Amniotic epithelial cell (primary cell): ENCODE results near the gene SPOCK3.
"Not testable (repeated sequence)": the region's sequence is repeated elsewhere in the genome, so short reads cannot be mapped to it uniquely, and the experiment has no call there.

Experiments
- DNase-seq: peaks from one replicate; pipeline ENCODE4 v3.0.0-alpha.2; 2010; ENCODE audit warnings: low read depth

SPOCK3 gene

DNA sequence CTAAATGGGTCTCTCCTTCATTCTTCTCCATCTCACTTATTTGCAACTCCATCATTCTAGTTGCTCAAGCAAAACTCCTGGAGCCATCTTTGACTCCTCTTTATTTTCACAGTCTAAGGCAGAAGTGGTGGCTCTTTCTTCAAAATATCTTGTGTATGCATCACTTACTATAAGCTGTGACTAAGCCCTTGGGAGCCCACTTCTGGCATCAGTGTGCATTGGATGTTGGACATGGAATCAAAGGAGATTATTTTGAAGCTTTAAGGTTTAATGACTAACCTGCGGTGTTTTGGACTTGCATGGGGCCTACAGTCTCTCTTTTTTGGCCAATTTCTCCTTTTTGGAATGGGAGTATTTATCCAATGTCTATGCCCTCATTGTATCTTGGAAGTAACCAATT is 276.8 kb downstream of the SPOCK3 start:
- DNase-seq: no peak

DNA sequence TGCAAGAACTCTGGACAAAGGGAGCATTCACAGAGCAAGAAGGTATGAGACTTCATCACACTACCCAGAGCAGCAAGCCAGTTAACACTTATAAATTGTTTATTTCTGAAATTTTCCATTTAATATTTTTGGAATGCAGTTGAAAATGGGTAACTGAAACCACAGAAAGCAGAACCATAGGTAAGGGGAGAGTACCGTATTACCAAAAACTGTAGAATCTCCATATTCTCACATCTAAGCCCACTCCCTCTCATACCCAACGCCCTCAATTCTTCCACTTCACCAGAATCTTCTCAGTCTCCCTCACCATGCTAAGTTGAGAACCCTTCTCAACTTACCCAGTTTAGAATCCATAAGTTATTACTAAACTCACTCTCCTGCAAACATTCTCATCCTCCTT is 277.8 kb downstream of the SPOCK3 start:
- DNase-seq: no peak

DNA sequence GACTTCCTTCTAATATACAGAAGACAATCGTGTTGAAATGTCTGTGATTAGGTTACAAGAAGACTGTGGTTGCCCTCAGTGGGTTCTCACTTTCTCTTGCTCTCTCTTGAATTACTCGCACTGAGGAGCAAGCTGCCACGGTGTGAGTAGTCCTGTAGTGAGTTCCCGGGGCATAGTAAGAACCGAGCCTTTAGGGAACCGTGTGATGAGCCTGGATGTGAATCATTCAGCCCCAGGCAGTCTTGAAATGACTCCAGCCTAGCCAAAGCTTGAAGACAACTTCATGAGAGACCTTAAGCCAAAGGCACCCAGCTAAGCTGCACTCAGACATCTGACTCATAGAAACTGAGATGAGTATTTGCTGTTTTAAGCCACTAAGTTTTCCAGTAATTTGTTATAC is 292.7 kb downstream of the SPOCK3 start:
- DNase-seq: no peak

DNA sequence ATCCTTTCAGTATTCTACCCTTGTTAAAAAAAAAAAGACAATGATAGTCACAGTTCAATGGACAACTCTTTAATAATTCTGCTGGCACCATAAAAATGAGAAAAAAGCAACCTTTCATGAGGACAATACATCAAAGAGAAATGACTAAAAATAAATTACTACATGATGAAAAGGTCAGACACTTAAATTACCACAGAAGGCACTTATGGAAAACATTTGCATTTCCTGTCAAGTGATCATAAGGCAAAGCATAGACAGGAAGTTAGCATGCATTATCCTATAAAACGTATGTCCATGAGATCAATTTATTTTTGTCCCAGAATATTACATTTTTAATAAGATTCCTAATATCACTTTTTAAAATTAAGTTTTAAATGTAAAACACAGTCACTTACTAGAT is 303.8 kb downstream of the SPOCK3 start:
- DNase-seq: no peak

DNA sequence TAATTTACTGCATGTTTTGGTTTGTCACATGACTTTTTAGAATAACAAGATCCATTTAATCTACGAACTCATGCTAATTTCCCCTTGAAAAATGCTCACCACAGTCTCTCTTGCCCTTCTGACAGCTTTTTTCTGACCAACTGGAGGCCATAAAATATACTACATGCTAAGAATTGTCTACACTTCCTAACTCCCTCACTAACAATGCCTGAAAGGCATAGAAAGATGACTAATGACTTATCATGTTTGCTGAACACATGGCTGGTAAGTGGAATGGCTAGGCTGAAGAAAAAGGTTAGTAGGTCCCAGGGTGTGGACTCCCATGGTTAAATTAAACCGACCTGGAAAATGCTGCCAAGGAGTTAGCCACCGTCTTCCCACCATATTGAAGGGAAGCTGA is 309.9 kb downstream of the SPOCK3 start:
- DNase-seq: no peak

DNA sequence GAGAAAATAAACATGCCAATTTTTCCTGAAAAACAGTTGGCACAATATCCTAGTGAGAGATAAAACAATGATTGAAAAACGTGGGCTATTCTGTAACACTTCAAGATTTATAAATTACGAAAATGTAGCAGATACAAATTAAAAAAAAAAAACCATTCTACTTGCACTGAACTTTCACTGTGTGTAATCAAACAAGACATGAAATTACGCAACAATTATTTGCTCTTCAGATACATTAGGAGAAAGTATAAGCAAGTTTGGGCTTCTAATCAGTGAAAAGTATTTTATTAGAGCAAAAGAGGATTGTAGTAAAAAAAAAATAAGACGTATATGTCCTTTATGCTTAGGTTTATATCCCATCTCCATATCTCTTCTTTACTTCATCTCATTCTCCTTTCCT is 320.4 kb downstream of the SPOCK3 start:
- DNase-seq: no peak

DNA sequence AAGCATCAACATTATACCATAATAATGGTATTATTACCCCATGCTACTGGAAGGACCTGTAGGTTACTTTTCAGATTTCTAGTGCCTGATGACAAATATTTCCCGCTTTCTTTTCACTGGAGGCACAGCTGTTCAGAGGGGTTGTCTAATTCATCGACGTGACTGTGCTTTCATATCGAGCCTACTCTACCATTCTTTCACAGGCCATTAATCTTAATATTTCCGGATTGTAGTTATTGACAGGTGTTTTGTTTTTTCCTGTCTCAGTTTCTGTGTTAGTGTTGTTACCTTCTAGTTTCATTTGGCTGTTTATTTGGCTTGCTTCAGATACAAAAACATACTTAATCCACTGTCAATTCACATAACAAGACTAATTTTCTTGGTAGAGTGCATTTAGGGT is 330.9 kb downstream of the SPOCK3 start:
- no peak for DNase-seq

DNA sequence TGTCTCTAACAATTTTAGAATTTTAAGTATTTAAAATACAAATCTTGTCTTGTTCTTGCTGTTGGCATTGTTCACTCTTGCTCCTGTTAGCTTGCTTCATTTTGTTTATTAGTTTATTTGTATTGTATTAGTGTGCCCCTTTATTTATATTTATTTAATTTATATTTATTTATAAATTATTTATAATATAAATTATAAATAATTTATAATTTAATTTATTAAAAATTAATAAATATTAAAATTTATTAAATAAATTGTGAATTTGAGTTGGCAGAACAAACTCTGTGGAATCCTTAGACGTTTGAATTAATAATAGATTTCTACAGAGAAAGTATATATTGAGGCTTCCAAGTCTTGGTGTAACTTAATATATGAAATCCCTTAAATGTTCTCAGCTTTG is 331.4 kb downstream of the SPOCK3 start:
- no peak for DNase-seq

DNA sequence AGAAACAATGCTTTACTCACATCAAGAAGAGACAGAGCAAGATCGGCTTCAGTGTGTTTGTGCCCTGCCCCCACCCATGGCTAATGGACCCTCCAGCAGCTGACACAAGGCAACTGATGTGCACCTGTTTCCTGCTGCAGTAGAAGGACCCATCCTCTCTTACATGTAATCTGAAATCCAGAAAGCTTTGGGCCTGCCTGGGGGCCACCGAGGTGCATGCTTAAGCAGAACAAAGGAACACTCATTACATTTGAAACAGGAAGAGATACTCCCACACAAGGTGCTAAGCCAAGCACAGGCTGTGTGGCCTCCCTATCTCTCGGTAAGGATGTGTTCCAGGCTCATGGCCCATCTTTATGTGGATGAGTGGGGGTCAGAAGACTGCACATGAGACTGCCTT is 338.0 kb downstream of the SPOCK3 start:
- no peak for DNase-seq

DNA sequence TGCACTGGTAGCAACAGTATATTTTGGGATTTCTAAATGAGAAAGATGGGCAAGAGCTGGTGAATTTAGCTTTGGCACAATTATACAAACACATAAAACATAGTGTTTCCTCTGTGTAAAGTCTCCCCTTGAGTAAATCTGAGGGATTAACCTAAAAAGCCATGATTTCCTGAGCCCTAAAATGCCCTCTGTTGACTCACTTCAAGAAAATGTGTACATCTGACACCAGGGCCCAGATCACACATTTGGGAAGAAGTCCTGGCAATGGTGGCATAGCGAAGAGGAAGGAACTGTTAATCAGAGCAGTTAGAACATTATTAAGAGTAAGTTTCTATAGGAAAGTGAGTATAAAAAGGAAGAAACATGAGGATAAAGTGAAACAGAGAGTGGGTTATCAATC is 338.5 kb downstream of the SPOCK3 start:
- no peak for DNase-seq

DNA sequence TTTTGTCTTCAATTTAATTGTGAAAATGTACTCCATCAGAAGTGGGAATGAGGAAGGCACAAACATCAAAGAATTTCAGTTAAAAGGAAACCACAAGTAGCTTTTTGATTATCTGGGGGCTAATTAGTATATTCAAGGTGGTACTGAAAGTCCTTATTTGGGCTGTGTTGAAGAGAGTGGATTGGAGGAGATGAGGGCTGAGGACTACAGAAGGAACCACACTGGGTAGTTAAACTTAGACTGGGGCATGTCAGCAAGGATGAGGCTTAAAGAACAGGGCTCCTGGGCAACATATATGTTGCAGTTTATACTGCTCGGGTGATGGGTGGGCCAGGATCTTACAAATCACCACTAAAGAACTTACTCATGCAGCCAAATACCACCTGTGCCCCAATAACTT is 346.8 kb downstream of the SPOCK3 start:
- no peak for DNase-seq

DNA sequence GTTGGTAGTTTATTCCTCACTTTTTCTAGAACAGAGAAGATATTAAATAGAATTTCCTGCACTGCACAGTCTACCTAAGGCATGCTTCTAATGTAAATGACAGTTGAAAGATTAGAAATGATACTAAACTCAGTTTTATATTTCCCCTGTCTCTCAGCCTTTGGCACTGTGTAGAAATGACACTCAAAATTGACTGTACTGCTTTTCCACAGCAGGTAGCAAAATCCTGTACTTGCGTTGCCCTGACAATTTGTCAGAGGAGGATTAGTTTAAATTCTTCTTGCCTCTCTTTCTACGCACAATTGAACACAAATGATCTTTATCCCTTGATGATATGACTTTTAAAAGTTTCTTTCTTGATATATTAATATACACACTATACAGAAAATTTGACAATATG is 347.6 kb downstream of the SPOCK3 start:
- DNase-seq: no peak

DNA sequence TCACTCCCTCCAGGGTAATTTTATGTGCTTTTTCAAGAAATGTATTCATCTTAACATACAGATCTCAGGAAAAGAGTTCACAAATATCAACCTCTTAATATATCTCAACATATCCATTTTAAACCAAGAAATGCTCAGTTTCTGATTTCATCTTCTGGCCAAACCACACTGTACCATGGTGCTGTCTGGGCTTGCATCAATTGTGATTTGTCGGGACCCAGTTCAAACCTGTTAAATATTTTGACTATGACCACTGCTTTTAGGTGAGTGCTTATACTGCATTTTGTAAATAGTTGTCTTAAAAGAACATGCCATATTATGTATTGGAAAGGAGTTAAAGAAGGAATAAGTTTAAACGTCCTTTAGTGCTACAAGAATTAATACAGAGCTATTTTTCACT is 352.1 kb downstream of the SPOCK3 start:
- no peak for DNase-seq

DNA sequence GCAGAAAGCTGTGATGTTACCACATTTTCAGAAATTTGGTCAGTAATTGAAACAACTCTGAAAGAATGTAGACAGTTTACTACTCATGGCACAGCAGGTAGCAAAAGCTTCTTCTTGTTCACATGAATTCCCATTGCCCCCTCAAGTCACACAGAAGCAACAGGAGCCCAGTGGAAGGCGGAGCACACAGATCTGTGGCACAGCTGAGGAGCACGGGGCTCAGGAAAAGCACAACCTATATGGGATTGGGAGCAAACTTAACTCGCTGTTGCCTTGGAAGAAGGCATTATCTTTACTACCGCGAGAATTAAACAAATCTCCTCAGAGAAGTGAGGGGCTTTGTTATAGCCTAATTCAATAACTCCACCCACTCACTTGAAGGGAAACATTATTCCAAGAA is 358.5 kb downstream of the SPOCK3 start:
- no peak for DNase-seq

DNA sequence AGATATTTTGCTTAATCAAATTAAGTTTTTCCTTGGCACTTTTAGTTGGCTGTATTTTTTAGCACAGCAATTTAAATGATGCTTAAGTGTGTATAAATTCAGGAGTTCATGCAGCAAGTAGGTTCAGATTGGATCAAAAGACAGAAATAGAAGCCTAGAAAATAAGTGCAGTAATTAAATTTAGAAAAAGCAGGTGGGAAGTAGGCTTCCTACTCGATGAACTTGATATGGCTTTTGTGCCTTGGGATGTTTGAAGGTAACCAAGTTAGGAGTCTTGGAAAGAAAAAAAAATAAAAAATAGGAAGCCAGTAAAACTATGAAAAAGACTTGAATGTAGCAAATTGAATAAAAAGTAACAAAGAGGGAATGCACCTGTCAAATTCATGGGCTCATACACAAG is 372.3 kb downstream of the SPOCK3 start:
- DNase-seq: no peak

DNA sequence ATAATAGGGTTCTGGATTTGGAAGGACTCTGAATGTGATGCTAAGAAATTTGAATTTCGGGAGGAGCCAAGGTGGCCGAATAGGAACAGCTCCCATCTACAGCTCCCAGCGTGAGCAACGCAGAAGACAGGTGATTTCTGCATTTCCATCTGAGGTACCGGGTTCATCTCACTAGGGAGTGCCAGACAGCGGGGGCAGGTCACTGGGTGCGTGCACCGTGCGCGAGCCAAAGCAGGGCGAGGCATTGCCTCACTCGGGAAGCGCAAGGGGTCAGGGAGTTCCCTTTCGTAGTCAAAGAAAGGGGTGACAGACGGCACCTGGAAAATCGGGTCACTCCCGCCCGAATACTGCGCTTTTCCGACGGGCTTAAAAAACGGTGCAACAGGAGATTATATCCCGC is 383.9 kb downstream of the SPOCK3 start:
- not testable (repeated sequence) for DNase-seq

DNA sequence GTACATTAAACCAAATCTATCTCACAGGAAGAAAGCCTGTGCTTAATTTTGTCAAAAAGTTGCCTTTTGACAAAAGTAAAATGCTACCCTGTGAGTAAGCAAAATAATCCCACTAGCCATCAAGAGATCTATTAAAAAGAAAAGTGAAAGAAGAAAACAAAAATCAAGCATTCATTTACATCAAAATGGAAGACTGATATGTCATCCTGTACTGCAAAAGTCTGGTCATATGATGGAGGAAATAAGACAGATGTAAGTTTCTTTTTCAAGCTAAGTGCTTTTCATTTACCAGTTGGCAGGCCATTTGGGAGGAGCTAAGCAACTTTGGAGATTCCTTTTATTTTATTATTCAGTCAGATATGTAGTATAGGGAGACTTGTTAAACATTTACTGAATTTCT is 387.4 kb downstream of the SPOCK3 start:
- DNase-seq: no peak

DNA sequence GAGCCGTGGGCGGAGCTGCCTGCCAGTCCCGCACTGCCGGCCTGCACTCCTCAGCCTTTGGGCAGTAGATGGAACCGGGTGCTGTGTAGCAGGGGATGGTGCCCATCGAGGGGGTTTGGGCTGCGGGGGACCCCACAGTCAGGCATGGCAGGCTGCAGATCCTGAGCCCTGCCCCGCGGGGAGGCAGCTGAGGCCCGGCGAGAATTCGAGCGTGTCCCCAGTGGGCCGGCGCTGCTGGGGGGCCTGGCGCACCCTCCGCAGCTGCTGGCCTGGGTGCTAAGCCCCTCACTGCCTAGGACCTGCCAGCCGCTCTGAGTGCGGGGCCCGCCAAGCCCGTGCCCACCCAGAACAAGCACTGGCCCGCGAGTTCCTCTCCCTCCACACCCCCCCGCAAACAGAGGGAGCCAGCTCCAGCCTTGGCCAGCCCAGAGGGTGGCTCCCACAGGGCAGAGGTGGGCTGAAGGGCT is 391.5 kb downstream of the SPOCK3 start:
- no peak for DNase-seq

DNA sequence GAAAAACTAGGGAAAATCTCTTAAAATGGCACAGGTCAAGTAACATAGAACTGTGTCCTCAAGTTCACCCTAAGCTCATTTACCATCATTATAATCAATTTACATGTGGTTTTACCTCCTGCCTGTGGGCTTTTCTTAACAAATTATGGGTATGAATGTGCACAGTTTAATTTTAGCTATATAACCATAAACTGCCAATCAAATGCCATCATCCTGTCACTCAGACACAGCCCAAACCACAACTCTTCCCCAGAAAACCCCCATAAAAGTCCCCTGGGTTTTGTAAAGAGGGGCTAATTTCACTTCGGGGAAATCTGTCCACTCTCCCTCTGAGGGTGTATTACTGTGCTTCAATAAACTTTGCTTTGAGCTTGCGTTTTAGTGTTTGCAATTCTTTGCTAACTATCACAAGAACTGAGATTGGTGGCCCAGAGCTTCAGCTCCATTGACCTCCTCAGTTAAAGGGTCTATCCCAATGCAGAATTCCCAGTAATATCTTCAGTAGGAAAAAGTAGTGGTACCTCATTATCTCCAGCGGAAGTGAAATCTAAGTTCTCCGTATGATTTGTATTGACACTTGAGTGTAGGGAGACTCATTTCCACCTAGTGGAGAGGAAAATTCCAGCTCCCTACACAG is 394.6 kb downstream of the SPOCK3 start:
- no peak for DNase-seq

DNA sequence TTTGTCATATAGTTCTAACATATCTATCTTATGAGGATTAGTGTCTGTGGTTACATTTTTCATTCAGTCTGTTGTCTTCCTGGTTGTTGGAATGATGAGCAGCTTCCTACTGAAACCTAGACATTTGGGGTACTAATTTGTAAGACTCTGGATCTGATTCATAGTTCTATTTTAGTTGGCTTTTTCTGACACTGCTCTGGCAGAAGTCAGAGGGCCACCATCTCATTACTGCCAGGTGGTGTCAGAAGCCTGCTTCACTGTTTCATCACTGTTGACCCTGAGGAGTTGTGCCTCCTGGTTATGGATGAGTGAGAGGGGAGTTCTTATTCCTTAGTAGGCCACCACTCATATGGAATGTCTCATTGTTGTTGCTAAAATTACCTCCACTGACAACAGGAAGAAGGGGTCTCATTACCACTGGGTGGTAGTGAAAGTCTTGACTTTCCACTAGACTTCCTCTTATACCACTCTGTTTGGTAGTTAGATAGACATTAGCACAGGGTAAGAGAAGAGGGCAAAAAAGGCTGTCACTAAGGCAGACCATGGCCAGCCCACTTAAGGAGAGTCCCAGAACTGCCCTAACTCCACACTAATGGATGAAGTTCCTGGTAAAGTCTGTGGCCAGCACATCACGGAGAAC is 395.2 kb downstream of the SPOCK3 start:
- DNase-seq: no peak

DNA sequence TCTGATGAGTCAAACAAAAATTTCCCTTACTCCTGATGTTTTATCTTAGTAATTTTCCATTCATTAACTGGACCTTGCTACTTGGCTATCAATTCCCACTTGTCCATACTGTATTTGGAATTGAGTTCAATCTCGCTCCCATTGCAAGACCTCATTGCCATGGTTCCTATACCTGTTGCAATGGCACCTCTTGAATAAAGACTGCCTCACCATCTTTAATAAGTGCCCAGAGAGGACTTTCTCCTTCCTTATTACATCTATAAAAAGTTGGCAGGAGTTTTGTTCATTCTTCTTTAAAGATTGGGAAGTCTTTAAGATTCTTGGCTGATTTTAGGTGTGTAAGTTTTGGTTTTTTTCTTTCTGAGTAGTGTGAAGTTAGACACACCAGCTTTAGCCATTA is 397.4 kb downstream of the SPOCK3 start:
- no peak for DNase-seq

DNA sequence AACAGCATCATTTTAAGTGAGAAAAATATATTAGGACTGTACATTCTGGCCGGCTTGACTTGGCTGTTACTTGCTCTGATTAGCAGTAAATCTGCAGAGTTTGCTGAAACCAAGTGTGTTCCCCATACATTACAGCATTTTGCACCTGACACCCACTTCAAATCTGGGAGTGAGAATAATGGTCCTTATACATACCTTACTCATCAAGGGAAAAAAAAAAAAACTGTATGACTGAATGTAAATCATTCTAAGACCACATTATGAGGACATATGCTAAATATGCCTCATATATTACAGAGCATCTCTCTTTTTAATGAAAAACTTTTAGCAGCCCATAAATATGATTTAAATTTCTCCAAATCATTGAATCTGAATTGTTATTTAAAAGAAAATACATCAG is 406.7 kb downstream of the SPOCK3 start:
- DNase-seq: no peak

DNA sequence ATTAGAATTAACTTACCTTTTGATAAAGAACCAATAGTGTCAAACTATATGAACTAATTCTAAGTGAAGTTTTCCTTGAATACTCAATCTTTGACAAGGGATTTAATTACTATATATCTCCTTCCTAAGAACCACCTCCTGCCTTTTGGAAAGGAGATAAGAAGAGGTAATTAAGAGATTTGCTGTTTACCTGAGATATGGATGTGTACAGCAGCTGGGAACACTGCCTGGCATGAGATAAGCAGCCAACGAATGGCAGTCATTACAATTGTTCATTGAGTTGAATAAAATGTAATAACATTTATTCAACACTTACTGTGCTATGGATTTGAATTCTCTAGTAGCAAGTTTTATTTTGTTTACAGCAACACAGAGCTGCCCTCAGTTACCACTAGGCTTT is 407.1 kb downstream of the SPOCK3 start:
- no peak for DNase-seq

DNA sequence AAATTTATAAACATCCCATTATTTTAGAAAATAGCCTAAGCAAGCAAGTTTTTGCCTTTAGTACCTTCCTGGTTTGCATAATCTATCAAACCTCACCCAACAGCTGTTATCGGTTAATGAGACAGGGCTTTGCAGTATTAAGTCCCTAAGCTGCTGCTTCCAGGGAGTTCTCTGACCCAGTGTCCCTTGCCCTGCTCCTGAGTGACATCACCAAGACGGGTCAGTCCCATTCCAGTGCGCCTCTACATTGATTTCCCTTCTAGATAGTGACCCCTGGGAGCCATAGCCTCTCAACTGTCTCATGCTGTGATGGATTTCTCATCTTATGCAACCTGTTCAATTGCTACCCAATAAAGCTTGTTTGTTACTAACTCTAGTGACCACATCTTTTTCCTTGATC is 410.4 kb downstream of the SPOCK3 start:
- DNase-seq: no peak
